Vagina (tissue), 2 donors: ENCODE data around the gene C4orf33. TPM values are rescaled to one million over a fixed set of nuclear protein-coding genes. Genes with fewer than 3 reads are reported as not detected.
A peak's percentile ranks its signal among the peaks of the same experiment; 100 is the strongest.

ENCODE experiments used
- DNase-seq, 2 donors: peaks; one replicate each; pipeline ENCODE4 v3.0.0-alpha.2; 2017; ENCODE audit errors: extremely low spot score in 2 of 2
- H3K27ac ChIP-seq: fragments of 200-600 bp; sonication (generic); one replicate; pipeline ENCODE4 v1.5.1; 2019
- H3K27me3 ChIP-seq: fragments of 200-600 bp; sonication (generic); one replicate; pipeline ENCODE4 v1.5.1; 2019
- H3K36me3 ChIP-seq, 2 donors: fragments of 200-600 bp; sonication (generic); one replicate each; pipeline ENCODE4 v1.5.1; 2017 to 2019
- H3K4me1 ChIP-seq: fragments of 200-600 bp; sonication (generic); one replicate; pipeline ENCODE4 v1.5.1; 2019
- H3K4me3 ChIP-seq, 2 donors: fragments of 200-600 bp; sonication (generic); 1 replicate in 1 of 2; 2 replicates in 1 of 2; pipeline ENCODE4 v1.5.1; 2016 to 2019
- H3K9me3 ChIP-seq: fragments of 200-600 bp; sonication (generic); one replicate; pipeline ENCODE4 v1.5.1; 2019
- CTCF ChIP-seq, 3 experiments: fragments of 450-650 bp in 2 of 3; fragments of 200-600 bp in 1 of 3; sonication (generic) in 1 of 3; IDR thresholded peaks; one replicate each; pipeline ENCODE4 v1.5.1; 2017 to 2019; ENCODE audit warnings: antibody characterized with exemption in 3 of 3, mild to moderate bottlenecking in 2 of 3, moderate library complexity in 2 of 3
- POLR2A ChIP-seq, 2 donors: fragments of 450-650 bp; IDR thresholded peaks; one replicate each; pipeline ENCODE4 v1.6.1; 2017; ENCODE audit warnings: antibody characterized with exemption in 2 of 2, mild to moderate bottlenecking in 2 of 2, moderate library complexity in 2 of 2
- POLR2AphosphoS5 ChIP-seq, 2 donors: sonication (generic); formaldehyde crosslinking; IDR thresholded peaks; one replicate each; pipeline ENCODE4 v1.9.0; 2017; ENCODE audit warnings: antibody characterized with exemption in 2 of 2, mild to moderate bottlenecking in 2 of 2, low read depth in 1 of 2; ENCODE audit not compliant: insufficient read depth in 1 of 2
- intact Hi-C: fragments of 100-400 bp; cut with DNase I; formaldehyde crosslinking; loops from one replicate; pipeline ENCODE4 v1.15.1; 2023
- total RNA-seq: library from RNA; depleted of rRNA; stranded (reverse); fragments of >200 nt; gene quantifications from one replicate; pipeline ENCODE4 v1.2.3, GENCODE V29; 2016

Gene C4orf33
- total RNA-seq, 1 donor from 2014 or later = 8.8 TPM

- no peak for DNase-seq
- no peaks in the 10 kb centered on the region for H3K9me3 ChIP-seq
- intact Hi-C loops = no loop called here
- no peak overlapping the region for H3K4me3 ChIP-seq
- H3K27ac ChIP-seq = no peak overlapping the region
- H3K27me3 ChIP-seq = no peaks in the 10 kb centered on the region
- no peaks in the 10 kb centered on the region for H3K4me1 ChIP-seq
- no peak for TF ChIP-seq POLR2AphosphoS5 (IDR thresholded peaks at IDR 0.05; ENCODE audit: insufficient read depth in 1 of 2, low read depth in 1 of 2)
- no peaks in the 10 kb centered on the region for H3K36me3 ChIP-seq
These were observed 43.0 kb downstream of the C4orf33 start for GRCh38 chr4:129138810-129139496.

GRCh38 chr4:129140521-129140920 is 44.6 kb downstream of the C4orf33 start:
- Histone ChIP-seq H3K27ac (no peak overlapping the region), H3K4me1 (no peaks in the 10 kb centered on the region), H3K4me3 (no peak overlapping the region), H3K9me3 (no peaks in the 10 kb centered on the region), H3K27me3 (no peaks in the 10 kb centered on the region), H3K36me3 (no peaks in the 10 kb centered on the region)
- DNase-seq = no peak
- intact Hi-C loops = no loop called here
- no peak for TF ChIP-seq POLR2A (IDR thresholded peaks at IDR 0.05)
- TF ChIP-seq CTCF (IDR thresholded peaks at IDR 0.05) = no peak
- TF ChIP-seq POLR2AphosphoS5 (IDR thresholded peaks at IDR 0.05; ENCODE audit: insufficient read depth in 1 of 2, low read depth in 1 of 2) = no peak

GRCh38 chr4:129143359-129143758 is 47.4 kb downstream of the C4orf33 start:
- DNase-seq = no peak
- no peaks in the 10 kb centered on the region for H3K27me3 ChIP-seq
- no peaks in the 10 kb centered on the region for H3K9me3 ChIP-seq
- no peak overlapping the region for H3K4me3 ChIP-seq
- intact Hi-C loops = no loop called here
- no peak overlapping the region for H3K27ac ChIP-seq
- H3K36me3 ChIP-seq = no peaks in the 10 kb centered on the region
- TF ChIP-seq POLR2A (IDR thresholded peaks at IDR 0.05) (no peak), CTCF (IDR thresholded peaks at IDR 0.05) (no peak), POLR2AphosphoS5 (IDR thresholded peaks at IDR 0.05; ENCODE audit: insufficient read depth in 1 of 2, low read depth in 1 of 2) (no peak)
- H3K4me1 ChIP-seq = no peaks in the 10 kb centered on the region

GRCh38 chr4:129144755-129145206 is 48.8 kb downstream of the C4orf33 start:
- no peaks in the 10 kb centered on the region for H3K27me3 ChIP-seq
- no peak for DNase-seq
- H3K27ac ChIP-seq = no peak overlapping the region
- no peaks in the 10 kb centered on the region for H3K9me3 ChIP-seq
- H3K4me3 ChIP-seq = peak overlapping the region in 1 of 2 donors; percentile 13
- H3K36me3 ChIP-seq = no peaks in the 10 kb centered on the region
- intact Hi-C loops = no loop called here
- H3K4me1 ChIP-seq = no peaks in the 10 kb centered on the region
- no peak for TF ChIP-seq POLR2A (IDR thresholded peaks at IDR 0.05)
- TF ChIP-seq POLR2AphosphoS5 (IDR thresholded peaks at IDR 0.05; ENCODE audit: insufficient read depth in 1 of 2, low read depth in 1 of 2) = no peak
- TF ChIP-seq CTCF (IDR thresholded peaks at IDR 0.05) = no peak

GRCh38 chr4:129145222-129145730 is 49.3 kb downstream of the C4orf33 start:
- TF ChIP-seq CTCF (IDR thresholded peaks at IDR 0.05) = no peak
- no peak for TF ChIP-seq POLR2A (IDR thresholded peaks at IDR 0.05)
- no peak for TF ChIP-seq POLR2AphosphoS5 (IDR thresholded peaks at IDR 0.05; ENCODE audit: insufficient read depth in 1 of 2, low read depth in 1 of 2)
- intact Hi-C loops = no loop called here
- DNase-seq = no peak
- H3K4me3 ChIP-seq = no peak overlapping the region
- H3K36me3 ChIP-seq = no peaks in the 10 kb centered on the region
- H3K4me1 ChIP-seq = no peaks in the 10 kb centered on the region
- no peaks in the 10 kb centered on the region for H3K9me3 ChIP-seq
- no peaks in the 10 kb centered on the region for H3K27me3 ChIP-seq
- no peak overlapping the region for H3K27ac ChIP-seq
